ENCODE results near the gene TCFL5.
A peak's percentile ranks its signal among the peaks of the same experiment; 100 is the strongest.

Gene TCFL5

DNA sequence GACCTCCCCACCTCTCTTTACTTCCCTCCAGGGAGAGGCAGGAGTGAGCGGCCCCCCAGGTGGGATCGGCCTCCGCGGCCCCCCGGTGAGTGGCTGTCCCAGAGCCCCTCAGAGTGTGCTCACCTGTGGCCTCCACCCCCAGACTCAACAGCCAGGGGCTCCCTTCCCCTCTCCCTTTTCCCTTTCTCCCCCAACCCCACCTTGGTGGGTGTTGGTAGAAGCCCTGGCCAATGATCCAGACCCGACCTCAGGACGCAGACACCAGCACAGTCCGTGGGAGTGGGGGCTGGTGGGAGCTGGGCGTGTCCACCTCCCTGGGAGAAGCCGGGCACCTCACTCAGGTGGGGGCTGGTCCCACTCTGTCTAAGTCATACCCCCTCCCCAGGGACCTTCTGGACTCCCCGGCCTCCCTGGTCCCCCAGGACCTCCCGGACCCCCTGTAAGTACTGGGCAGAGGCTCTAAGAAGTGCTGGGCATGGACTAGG, 39.9 kb downstream of the TCFL5 start:
- Histone ChIP-seq H3K4me1 (ENCODE audit: insufficient read depth, low read length) (peaks cover 18% of the 10 kb centered on the region), H3K27me3 (ENCODE audit: insufficient read depth, low read length) (peaks cover 32% of the 10 kb centered on the region), H3K9me3 (ENCODE audit: low read length) (no peaks in the 10 kb centered on the region), H3K36me3 (ENCODE audit: insufficient read depth, low read length) (no peaks in the 10 kb centered on the region), H2AFZ (ENCODE audit: low read depth, low read length) (no peak overlapping the region), H3K4me3 (ENCODE audit: low read length) (no peak overlapping the region)

- Histone ChIP-seq H3K4me3 (ENCODE audit: low read length) (no peak overlapping the region), H3K27me3 (ENCODE audit: insufficient read depth, low read length) (peaks cover 38% of the 10 kb centered on the region), H2AFZ (ENCODE audit: low read depth, low read length) (no peak overlapping the region), H3K4me1 (ENCODE audit: insufficient read depth, low read length) (peaks cover 22% of the 10 kb centered on the region), H3K36me3 (ENCODE audit: insufficient read depth, low read length) (no peaks in the 10 kb centered on the region), H3K9me3 (ENCODE audit: low read length) (no peaks in the 10 kb centered on the region)
These were observed 40.5 kb downstream of the TCFL5 start for GRCh38 chr20:62820962-62821725.

DNA sequence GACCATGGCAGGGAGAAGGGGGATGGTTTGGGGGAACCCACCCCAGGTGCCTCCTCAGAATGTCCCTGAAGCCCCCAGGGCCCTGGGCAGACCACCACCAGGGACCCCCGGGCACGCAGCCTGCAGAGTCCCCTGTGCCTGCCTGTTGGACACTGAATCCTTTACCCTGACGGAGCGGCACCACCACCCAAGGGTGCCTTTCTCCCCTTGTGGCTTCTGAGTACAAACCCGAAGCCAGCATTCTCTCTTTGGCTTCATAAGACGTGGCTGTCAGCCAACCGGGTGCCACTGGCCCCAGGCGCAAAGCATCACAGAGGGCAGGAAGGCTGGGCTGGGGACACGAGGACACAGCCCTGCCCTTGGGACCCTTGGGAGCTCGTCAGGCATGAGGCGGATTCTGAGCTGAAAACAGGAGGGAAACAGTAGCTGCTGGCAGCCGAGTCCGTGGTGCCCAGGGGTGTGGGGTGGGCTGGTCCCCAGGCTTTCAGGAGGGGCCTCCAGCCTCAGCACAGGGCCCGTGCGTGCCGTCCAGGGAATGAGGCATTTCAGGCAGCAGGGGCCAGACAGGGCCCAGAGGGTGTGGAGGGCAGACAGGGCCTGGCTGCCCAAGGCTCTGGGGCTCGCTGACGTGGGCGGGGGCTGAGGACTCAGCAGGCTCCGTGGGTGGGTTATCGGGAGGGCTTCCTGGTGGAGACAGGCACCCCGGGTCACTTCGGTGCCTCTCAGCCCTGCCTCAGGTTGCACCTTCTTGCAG, 41.2 kb downstream of the TCFL5 start:
- Histone ChIP-seq H3K36me3 (ENCODE audit: insufficient read depth, low read length) (no peaks in the 10 kb centered on the region), H3K9me3 (ENCODE audit: low read length) (no peaks in the 10 kb centered on the region), H3K27me3 (ENCODE audit: insufficient read depth, low read length) (peaks cover 46% of the 10 kb centered on the region), H3K4me3 (ENCODE audit: low read length) (no peak overlapping the region), H3K4me1 (ENCODE audit: insufficient read depth, low read length) (peaks cover 26% of the 10 kb centered on the region), H2AFZ (ENCODE audit: low read depth, low read length) (no peak overlapping the region)

GRCh38 chr20:62819494-62820174, 42.0 kb downstream of the TCFL5 start:
- Histone ChIP-seq H3K4me3 (ENCODE audit: low read length) (no peak overlapping the region), H3K27me3 (ENCODE audit: insufficient read depth, low read length) (peaks cover 50% of the 10 kb centered on the region), H2AFZ (ENCODE audit: low read depth, low read length) (no peak overlapping the region), H3K4me1 (ENCODE audit: insufficient read depth, low read length) (peaks cover 24% of the 10 kb centered on the region), H3K36me3 (ENCODE audit: insufficient read depth, low read length) (no peaks in the 10 kb centered on the region), H3K9me3 (ENCODE audit: low read length) (no peaks in the 10 kb centered on the region)

- peaks cover 50% of the 10 kb centered on the region for H3K27me3 ChIP-seq (ENCODE audit: insufficient read depth, low read length)
- no peak overlapping the region for H2AFZ ChIP-seq (ENCODE audit: low read depth, low read length)
- H3K36me3 ChIP-seq (ENCODE audit: insufficient read depth, low read length): no peaks in the 10 kb centered on the region
- H3K9me3 ChIP-seq (ENCODE audit: low read length): no peaks in the 10 kb centered on the region
- H3K4me3 ChIP-seq (ENCODE audit: low read length): no peak overlapping the region
- peaks cover 17% of the 10 kb centered on the region for H3K4me1 ChIP-seq (ENCODE audit: insufficient read depth, low read length)
These were observed 42.8 kb downstream of the TCFL5 start for GRCh38 chr20:62818592-62819493.

DNA sequence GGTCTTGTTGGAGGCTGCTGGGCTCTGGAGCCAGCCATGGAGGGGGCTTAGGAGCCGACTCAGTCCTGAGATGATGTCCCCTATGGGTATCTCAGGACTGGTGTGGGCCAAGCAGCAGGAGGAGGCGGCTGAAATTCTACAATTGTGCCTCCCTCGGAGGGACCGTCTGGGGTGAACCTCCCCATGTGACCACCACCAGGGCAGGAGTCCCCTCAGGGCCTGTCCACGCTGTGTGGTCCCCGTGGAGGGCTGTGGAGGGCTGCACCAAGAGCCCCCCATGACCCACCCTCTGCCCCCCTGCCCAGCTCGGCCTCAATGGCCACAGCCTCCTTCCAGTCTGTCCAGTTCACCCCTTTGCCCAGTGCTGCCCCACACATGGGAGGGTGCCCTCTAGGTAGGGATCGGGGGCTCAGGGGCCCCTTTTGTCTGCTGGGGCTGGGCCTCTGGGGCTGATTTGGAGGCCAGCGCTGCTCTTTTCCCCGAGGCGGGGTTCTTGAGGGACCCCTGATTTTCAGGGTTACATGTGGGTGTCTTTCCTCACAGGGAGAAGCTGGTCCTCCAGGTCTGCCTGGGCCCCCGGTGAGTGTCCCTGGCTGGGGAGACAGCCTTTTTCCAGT, 43.5 kb downstream of the TCFL5 start:
- Histone ChIP-seq H3K27me3 (ENCODE audit: insufficient read depth, low read length) (peaks cover 50% of the 10 kb centered on the region), H3K9me3 (ENCODE audit: low read length) (no peaks in the 10 kb centered on the region), H3K4me1 (ENCODE audit: insufficient read depth, low read length) (peaks cover 9% of the 10 kb centered on the region), H2AFZ (ENCODE audit: low read depth, low read length) (no peak overlapping the region), H3K4me3 (ENCODE audit: low read length) (no peak overlapping the region), H3K36me3 (ENCODE audit: insufficient read depth, low read length) (no peaks in the 10 kb centered on the region)

DNA sequence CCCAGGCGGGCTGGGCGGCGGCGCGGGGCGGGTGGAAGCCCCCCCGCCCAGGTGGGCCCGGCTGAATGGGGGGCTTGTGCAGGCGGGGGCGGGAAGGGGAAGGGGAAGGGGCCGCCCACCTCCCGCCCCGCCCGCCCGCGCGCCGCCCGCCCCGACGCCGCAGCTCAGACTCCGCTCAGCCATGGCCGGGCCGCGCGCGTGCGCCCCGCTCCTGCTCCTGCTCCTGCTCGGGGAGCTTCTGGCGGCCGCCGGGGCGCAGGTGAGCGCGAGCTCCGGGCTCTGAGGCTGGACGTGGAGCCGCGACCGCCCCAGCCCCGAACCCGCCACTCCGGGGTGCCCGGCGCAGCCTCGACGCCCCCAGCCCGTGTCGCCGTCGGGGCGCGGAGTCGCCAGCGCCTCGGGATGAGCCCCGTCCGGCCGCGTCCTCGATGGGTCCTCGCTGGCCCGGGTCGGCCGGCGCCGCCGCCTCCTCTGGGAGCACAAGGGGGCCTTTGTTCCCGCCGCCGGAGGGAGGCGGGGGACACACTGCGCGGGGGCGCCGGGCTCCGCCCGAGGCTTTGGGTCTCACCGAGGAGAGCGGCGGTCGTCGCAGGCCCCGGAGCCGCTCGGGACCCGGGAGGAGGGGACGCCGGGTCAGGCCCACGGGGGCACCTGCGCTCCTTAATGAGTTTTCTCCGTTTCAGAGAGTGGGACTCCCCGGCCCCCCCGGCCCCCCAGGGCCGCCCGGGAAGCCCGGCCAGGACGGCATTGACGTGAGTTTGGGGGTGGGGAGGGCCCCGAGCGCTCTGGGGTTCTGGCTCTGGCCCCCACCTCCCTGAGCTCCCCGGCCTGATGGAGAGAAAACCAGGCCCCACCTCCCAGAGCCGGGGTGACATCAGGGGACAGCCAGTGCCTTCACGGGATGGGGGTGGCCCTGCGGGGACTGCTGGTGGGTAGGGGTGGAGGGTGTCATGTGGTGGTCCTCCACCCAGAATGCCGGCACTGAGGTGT, 44.4 kb downstream of the TCFL5 start, which contains the start of gene COL9A3:
Gene COL9A3 (plus strand): TSS at position 167 of the 990 bp plus-strand sequence. CDS start 15 bp downstream, at position 182.
- no peak within 1 kb of the TSS for H3K4me3 ChIP-seq (ENCODE audit: low read length)
- peaks cover 50% of the 10 kb centered on the region for H3K27me3 ChIP-seq (ENCODE audit: insufficient read depth, low read length)

DNA sequence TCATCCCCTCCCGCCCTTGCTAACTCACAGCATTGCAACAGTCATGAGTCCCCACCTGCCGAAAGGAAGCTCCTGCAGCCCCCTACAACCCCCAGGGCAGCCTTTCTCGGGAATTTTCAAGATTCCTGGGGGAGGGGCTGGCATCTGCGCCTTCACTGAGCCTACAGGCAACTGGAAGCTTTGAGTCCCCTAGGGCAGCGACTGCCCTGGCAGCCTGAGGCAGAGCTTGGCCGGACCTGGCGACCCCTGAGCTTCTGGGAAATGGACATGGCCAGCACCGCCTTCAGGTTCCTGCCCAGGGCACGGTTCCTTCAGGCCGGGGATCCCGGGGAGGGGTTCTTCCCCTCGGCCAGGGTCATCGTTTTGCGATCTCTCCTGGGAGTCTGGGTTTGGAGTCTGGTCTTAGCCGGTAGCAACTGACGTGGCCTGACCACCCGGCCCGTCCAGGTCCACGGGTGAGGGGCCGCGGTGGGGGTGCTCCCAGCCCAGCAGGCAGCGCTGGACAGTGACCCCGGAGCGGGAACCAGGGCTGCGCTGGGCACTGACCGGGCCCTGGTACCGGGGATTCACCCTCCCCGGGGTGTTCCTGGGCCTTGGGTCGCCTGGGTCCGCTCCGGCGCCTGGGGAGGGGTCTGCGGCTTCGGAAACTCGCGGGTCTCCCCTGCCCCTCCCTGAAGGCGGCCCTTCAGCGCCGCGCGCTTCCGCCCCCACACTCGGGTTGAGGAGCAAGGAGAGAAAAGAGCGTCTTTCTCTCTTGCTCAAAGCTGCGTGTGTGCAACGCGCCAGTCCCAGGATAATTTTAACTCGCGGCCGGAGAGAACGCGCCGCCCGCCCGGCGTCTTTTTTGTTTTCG, 45.4 kb downstream of the TCFL5 start:
- Histone ChIP-seq H3K36me3 (ENCODE audit: insufficient read depth, low read length) (peaks cover 10% of the 10 kb centered on the region), H3K27me3 (ENCODE audit: insufficient read depth, low read length) (peaks cover 50% of the 10 kb centered on the region), H3K4me3 (ENCODE audit: low read length) (no peak overlapping the region), H2AFZ (ENCODE audit: low read depth, low read length) (peak overlapping the region; percentile 21), H3K9me3 (ENCODE audit: low read length) (no peaks in the 10 kb centered on the region), H3K4me1 (ENCODE audit: insufficient read depth, low read length) (peaks cover 9% of the 10 kb centered on the region)

More for the DNA sequence above, 44.4 kb downstream of the TCFL5 start, which contains the start of gene COL9A3:
- H3K9me3 ChIP-seq (ENCODE audit: low read length): no peaks in the 10 kb centered on the region
- peaks cover 9% of the 10 kb centered on the region for H3K4me1 ChIP-seq (ENCODE audit: insufficient read depth, low read length)
- H3K36me3 ChIP-seq (ENCODE audit: insufficient read depth, low read length): peaks cover 3% of the 10 kb centered on the region
- peak within 1 kb of the TSS; percentile 21 for H2AFZ ChIP-seq (ENCODE audit: low read depth, low read length)

DNA sequence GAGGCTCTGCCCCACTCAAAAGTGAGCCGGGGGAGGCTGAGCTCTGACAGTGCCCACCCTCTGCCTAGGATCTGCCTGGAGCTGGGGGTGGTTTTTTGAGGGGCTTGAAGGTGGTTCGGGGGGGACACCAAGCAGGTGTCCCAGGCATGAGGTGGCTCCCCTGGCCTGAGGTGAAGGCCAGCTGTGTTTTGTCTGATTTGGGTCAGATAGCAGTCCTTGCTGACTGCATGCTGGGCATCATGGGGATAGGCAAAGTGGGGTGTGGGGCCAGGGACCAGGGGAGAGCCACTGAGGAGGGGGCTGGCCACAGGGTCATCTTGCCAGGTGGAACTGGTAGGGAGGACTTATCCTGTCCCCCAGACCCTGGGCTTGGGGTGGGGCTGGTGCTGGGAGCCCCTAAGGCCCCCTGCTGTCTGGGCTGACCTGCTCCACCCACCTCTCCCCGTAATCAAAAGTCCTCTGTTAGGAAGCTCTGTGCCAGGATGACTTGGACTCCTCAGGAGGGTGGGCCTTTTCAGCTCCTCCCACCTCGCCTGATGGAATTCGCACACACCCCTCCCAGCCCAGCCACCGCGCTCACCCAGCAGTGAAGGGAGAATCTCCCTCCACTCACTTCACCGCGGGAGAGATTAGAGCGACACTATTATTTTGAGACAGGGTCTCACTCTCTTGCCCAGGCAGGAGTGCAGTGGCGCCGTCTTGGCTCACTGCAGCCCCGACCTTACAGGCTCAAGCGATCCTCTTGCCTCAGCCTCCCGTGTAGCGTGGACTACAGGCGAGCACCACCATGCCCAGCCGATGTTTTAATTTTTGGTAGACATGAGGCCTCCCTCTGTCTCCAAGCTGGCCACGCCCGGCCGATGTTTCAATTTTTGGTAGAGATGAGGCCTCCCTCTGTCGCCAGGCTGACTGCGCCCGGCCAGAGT, 46.3 kb downstream of the TCFL5 start:
- Histone ChIP-seq H3K4me1 (ENCODE audit: insufficient read depth, low read length) (peaks cover 9% of the 10 kb centered on the region), H3K27me3 (ENCODE audit: insufficient read depth, low read length) (peaks cover 48% of the 10 kb centered on the region), H3K9me3 (ENCODE audit: low read length) (no peaks in the 10 kb centered on the region), H3K4me3 (ENCODE audit: low read length) (no peak overlapping the region), H2AFZ (ENCODE audit: low read depth, low read length) (no peak overlapping the region), H3K36me3 (ENCODE audit: insufficient read depth, low read length) (peaks cover 14% of the 10 kb centered on the region)

DNA sequence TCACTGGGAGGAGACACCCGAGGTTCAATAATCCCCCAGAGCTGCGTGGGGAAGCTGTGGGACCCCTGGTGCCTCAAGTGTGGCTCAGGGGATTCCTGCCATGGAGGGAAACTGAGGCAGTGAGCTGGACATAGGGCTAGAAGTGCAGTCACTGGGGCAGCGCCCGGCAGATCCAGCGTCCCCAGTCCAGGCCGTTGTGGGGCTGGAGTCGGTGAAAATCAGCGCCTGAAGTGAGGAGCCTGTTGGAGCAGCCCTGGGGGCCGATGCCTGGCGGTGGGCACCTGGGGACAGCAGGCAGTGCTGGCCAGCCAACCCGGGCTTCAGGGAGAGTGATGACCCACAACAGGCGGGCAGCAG, 46.9 kb downstream of the TCFL5 start:
- Histone ChIP-seq H2AFZ (ENCODE audit: low read depth, low read length) (no peak overlapping the region), H3K4me3 (ENCODE audit: low read length) (no peak overlapping the region), H3K36me3 (ENCODE audit: insufficient read depth, low read length) (peaks cover 20% of the 10 kb centered on the region), H3K27me3 (ENCODE audit: insufficient read depth, low read length) (peaks cover 44% of the 10 kb centered on the region), H3K4me1 (ENCODE audit: insufficient read depth, low read length) (peaks cover 9% of the 10 kb centered on the region), H3K9me3 (ENCODE audit: low read length) (no peaks in the 10 kb centered on the region)

Data from neuron (in vitro differentiated cells).